Caki2 (cell line): ENCODE results near the gene SRY. TPM values are rescaled to one million over a fixed set of nuclear protein-coding genes. Genes with fewer than 3 reads are reported as not detected.
"Not testable (repeated sequence)": the region's sequence is repeated elsewhere in the genome, so short reads cannot be mapped to it uniquely, and the experiment has no call there.

ENCODE experiments used
- DNase-seq: peaks from one replicate; pipeline ENCODE4 v3.0.0-alpha.2; 2015; ENCODE audit warnings: low read depth
- in situ Hi-C: cut with HindIII; loops from 2 replicates; pipeline ENCODE4 v1.10.0; 2016; ENCODE audit warnings: low sequenced_read_pairs, low pct_unique_long_range_greater_than_20kb, mixed read lengths
- total RNA-seq: library from RNA; depleted of rRNA; stranded (reverse); fragments of >200 nt; shearing (Covaris generic); gene quantifications from 2 replicates; pipeline ENCODE4 v1.2.3, GENCODE V29; 2014; ENCODE audit warnings: low replicate concordance; rRNA removed

Gene SRY
- total RNA-seq = not detected in 2 replicates

- in situ Hi-C loops = no loop called here
- DNase-seq = no peak
Measured at GRCh38 chrY:2787600-2787999, at the start of gene SRY. TSS of gene SRY (minus strand) at chrY:2787682. CDS start at chrY:2787603, 79 bp downstream.

GRCh38 chrY:2837078-2837477 lies 49.6 kb upstream of the SRY start:
- no peak for DNase-seq
- in situ Hi-C loops = no loop called here

- in situ Hi-C loops = no loop called here
- DNase-seq = no peak
Measured at GRCh38 chrY:2835230-2835629, 47.7 kb upstream of the SRY start.

GRCh38 chrY:2828497-2828896 lies 41.0 kb upstream of the SRY start:
- DNase-seq = no peak
- in situ Hi-C loops = no loop called here

GRCh38 chrY:2824471-2824870 lies 37.0 kb upstream of the SRY start:
- in situ Hi-C loops = no loop called here
- no peak for DNase-seq

- DNase-seq, in situ Hi-C loops: not testable (repeated sequence)
Measured at GRCh38 chrY:2817146-2817896, 29.8 kb upstream of the SRY start.

GRCh38 chrY:2800246-2800645 lies 12.8 kb upstream of the SRY start:
- DNase-seq = no peak
- in situ Hi-C loops = no loop called here

- in situ Hi-C loops = no loop called here
- DNase-seq = no peak
Measured at GRCh38 chrY:2797991-2798390, 10.5 kb upstream of the SRY start.

GRCh38 chrY:2796977-2797523 lies 9.6 kb upstream of the SRY start:
- in situ Hi-C loops = no loop called here
- DNase-seq = no peak

GRCh38 chrY:2789756-2790155 lies 2.3 kb upstream of the SRY start:
- in situ Hi-C loops = no loop called here
- DNase-seq = no peak

GRCh38 chrY:2786876-2787512 lies 488 bp downstream of the SRY start:
- DNase-seq = no peak
- in situ Hi-C loops = no loop called here

Other genes with a start within 250 kb of the SRY start
- gene RPS4Y1, start 53.9 kb upstream of the SRY start, total RNA-seq = 94.1 and 114 TPM in 2 replicates
- 3.2 and 6.5 TPM in 2 replicates for gene ZFY, start 147.7 kb upstream of the SRY start, total RNA-seq